22Rv1 (cell line): ENCODE results near the gene MAP2K4.

ENCODE experiments used
- CTCF ChIP-seq: fragments of 450-650 bp; IDR thresholded peaks from 2 replicates; pipeline ENCODE4 v1.5.1; 2017; ENCODE audit warnings: mild to moderate bottlenecking
- ZFX ChIP-seq: fragments of 450-650 bp; IDR thresholded peaks from 2 replicates; pipeline ENCODE4 v1.6.1; 2017; ENCODE audit warnings: antibody characterized with exemption, borderline replicate concordance

GRCh38 chr17:12034538-12034937 is 13.9 kb downstream of the MAP2K4 start:
- TF ChIP-seq CTCF = no peak
- no peak for TF ChIP-seq ZFX
